ENCODE data around the gene PSD4.
A peak's percentile ranks its signal among the peaks of the same experiment; 100 is the strongest.

Gene PSD4

DNA sequence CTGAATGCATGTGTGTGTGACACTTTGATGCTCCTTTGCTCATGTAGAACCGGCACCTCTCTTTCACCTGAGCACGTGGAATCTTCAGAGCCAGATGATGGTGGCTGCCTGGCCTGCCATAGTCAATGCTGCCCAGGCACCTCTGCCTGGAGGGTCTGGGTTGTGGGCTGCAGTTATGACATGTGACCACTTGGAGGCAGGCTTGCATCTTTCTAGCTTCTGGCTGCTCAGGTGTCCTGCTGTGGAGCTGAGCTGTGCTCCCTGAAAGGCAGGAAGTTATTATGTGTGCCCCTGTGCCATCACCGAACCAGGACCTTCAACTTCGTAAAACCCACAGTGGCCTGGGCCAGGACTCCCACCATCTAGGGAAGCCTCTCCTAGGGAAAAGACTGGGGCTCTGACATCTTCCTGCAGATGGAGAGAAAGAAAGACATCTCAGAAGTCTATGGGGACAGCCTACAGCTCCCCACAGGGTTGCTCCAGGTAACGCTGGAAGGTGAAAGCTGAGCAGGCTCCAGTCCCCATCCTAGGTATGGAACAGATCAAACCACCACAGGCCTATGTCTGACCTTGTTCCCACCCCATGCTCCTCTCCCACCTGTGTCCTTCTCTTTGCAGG lies 30.2 kb downstream of the PSD4 start:
- H3K27me3 ChIP-seq (replicated peaks; ENCODE audit: insufficient read depth, low read length), result no peaks in the 10 kb centered on the region
- H3K9me3 ChIP-seq (replicated peaks; ENCODE audit: insufficient read depth, low read length), result no peaks in the 10 kb centered on the region
- 0 out of 2 replicates have a peak, but pooled peaks cover 2% of the 10 kb centered on the region for H3F3A ChIP-seq (ENCODE audit: insufficient read depth, low read length)
- no peaks in the 10 kb centered on the region for H3K9me2 ChIP-seq (replicated peaks; ENCODE audit: insufficient read depth, low read length)
- H2AFZ ChIP-seq (ENCODE audit: low read length), result no peak overlapping the region
- DNase-seq, result peak; percentile 74
- no peaks in the 10 kb centered on the region for H3K4me1 ChIP-seq (ENCODE audit: low read length)
- no peak overlapping the region for H3K4me3 ChIP-seq (ENCODE audit: low read length)
- H4K20me1 ChIP-seq (ENCODE audit: insufficient read depth, low read length), result no peaks in the 10 kb centered on the region
- H3K79me2 ChIP-seq (ENCODE audit: low read length), result no peaks in the 10 kb centered on the region
- no peak overlapping the region for H3K9ac ChIP-seq (ENCODE audit: low read length)
- no peaks in the 10 kb centered on the region; the same call in 1 of the 2 replicates for H3K36me3 ChIP-seq (replicated peaks; ENCODE audit: insufficient read depth, low read length)
- TF ChIP-seq EZH2phosphoT487 (IDR thresholded peaks at IDR 0.05; ENCODE audit: low read length) (no peak), EZH2 (optimal IDR thresholded peaks at IDR 0.05; ENCODE audit: low read depth, low read length) (no peak)
- TF ChIP-seq, protein P1, sequence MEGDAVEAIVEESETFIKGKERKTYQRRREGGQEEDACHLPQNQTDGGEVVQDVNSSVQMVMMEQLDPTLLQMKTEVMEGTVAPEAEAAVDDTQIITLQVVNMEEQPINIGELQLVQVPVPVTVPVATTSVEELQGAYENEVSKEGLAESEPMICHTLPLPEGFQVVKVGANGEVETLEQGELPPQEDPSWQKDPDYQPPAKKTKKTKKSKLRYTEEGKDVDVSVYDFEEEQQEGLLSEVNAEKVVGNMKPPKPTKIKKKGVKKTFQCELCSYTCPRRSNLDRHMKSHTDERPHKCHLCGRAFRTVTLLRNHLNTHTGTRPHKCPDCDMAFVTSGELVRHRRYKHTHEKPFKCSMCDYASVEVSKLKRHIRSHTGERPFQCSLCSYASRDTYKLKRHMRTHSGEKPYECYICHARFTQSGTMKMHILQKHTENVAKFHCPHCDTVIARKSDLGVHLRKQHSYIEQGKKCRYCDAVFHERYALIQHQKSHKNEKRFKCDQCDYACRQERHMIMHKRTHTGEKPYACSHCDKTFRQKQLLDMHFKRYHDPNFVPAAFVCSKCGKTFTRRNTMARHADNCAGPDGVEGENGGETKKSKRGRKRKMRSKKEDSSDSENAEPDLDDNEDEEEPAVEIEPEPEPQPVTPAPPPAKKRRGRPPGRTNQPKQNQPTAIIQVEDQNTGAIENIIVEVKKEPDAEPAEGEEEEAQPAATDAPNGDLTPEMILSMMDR (IDR thresholded peaks at IDR 0.05; ENCODE audit: low read length), result peak; percentile 81
- no peak overlapping the region for H3K27ac ChIP-seq (ENCODE audit: low read length)
- H3K4me2 ChIP-seq (ENCODE audit: low read depth, low read length), result no peak overlapping the region

- TF ChIP-seq EZH2 (optimal IDR thresholded peaks at IDR 0.05; ENCODE audit: low read depth, low read length), result no peak
- H3K4me1 ChIP-seq (ENCODE audit: low read length), result no peaks in the 10 kb centered on the region
These were observed 32.5 kb downstream of the PSD4 start for GRCh38 chr2:113206251-113206650.

GRCh38 chr2:113207021-113207420 lies 33.2 kb downstream of the PSD4 start:
- Histone ChIP-seq H4K20me1 (ENCODE audit: insufficient read depth, low read length) (no peaks in the 10 kb centered on the region), H3K79me2 (ENCODE audit: low read length) (no peaks in the 10 kb centered on the region), H3K4me1 (ENCODE audit: low read length) (no peaks in the 10 kb centered on the region), H3K4me3 (ENCODE audit: low read length) (no peak overlapping the region), H3K27me3 (replicated peaks; ENCODE audit: insufficient read depth, low read length) (no peaks in the 10 kb centered on the region), H3K36me3 (replicated peaks; ENCODE audit: insufficient read depth, low read length) (no peaks in the 10 kb centered on the region; the same call in 1 of the 2 replicates), H3K4me2 (ENCODE audit: low read depth, low read length) (no peak overlapping the region), H3K9me2 (replicated peaks; ENCODE audit: insufficient read depth, low read length) (no peaks in the 10 kb centered on the region), H2AFZ (ENCODE audit: low read length) (no peak overlapping the region), H3F3A (ENCODE audit: insufficient read depth, low read length) (0 out of 2 replicates have a peak, but pooled peaks cover 2% of the 10 kb centered on the region), H3K9me3 (replicated peaks; ENCODE audit: insufficient read depth, low read length) (no peaks in the 10 kb centered on the region), H3K27ac (ENCODE audit: low read length) (no peak overlapping the region), H3K9ac (ENCODE audit: low read length) (no peak overlapping the region)
- TF ChIP-seq, protein P1 (IDR thresholded peaks at IDR 0.05; ENCODE audit: low read length), result no peak
- TF ChIP-seq EZH2 (optimal IDR thresholded peaks at IDR 0.05; ENCODE audit: low read depth, low read length) (no peak), EZH2phosphoT487 (IDR thresholded peaks at IDR 0.05; ENCODE audit: low read length) (no peak)
- DNase-seq, result no peak

More at GRCh38 chr2:113206251-113206650, 32.5 kb downstream of the PSD4 start:
- Histone ChIP-seq H4K20me1 (ENCODE audit: insufficient read depth, low read length) (no peaks in the 10 kb centered on the region), H3K9ac (ENCODE audit: low read length) (no peak overlapping the region), H3K79me2 (ENCODE audit: low read length) (no peaks in the 10 kb centered on the region), H3K4me3 (ENCODE audit: low read length) (no peak overlapping the region), H3K4me2 (ENCODE audit: low read depth, low read length) (no peak overlapping the region), H3K36me3 (replicated peaks; ENCODE audit: insufficient read depth, low read length) (no peaks in the 10 kb centered on the region; the same call in 1 of the 2 replicates), H3K9me3 (replicated peaks; ENCODE audit: insufficient read depth, low read length) (no peaks in the 10 kb centered on the region), H3K27me3 (replicated peaks; ENCODE audit: insufficient read depth, low read length) (no peaks in the 10 kb centered on the region), H3K9me2 (replicated peaks; ENCODE audit: insufficient read depth, low read length) (no peaks in the 10 kb centered on the region), H3K27ac (ENCODE audit: low read length) (no peak overlapping the region), H2AFZ (ENCODE audit: low read length) (no peak overlapping the region), H3F3A (ENCODE audit: insufficient read depth, low read length) (0 out of 2 replicates have a peak, but pooled peaks cover 2% of the 10 kb centered on the region)
- DNase-seq, result no peak

DNA sequence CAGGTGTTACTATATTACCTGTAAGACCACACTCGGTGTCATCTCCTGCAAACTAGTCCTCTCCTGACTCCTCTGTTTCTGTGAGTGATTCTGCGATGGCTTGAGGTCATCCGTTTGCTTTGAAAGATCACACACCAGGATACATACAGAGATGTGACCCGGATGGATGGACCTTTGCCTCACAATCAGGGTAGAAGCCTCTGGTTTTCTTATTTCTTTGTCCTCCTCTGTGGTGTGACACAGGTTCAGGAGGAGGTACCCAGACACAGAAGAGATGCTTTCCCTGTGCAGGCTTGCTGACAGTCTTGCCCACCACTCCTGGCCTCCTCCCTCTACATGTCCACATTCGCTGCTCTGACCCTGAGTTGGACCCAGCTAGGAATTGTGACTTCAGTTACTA lies 34.6 kb downstream of the PSD4 start:
- H3K36me3 ChIP-seq (replicated peaks; ENCODE audit: insufficient read depth, low read length), result no peaks in the 10 kb centered on the region
- H3K79me2 ChIP-seq (ENCODE audit: low read length), result no peaks in the 10 kb centered on the region
- H3K4me3 ChIP-seq (ENCODE audit: low read length), result no peak overlapping the region
- no peak overlapping the region for H3K9ac ChIP-seq (ENCODE audit: low read length)
- no peak overlapping the region for H3K4me2 ChIP-seq (ENCODE audit: low read depth, low read length)
- TF ChIP-seq EZH2phosphoT487 (IDR thresholded peaks at IDR 0.05; ENCODE audit: low read length) (no peak), EZH2 (optimal IDR thresholded peaks at IDR 0.05; ENCODE audit: low read depth, low read length) (no peak)
- TF ChIP-seq, protein P1 (IDR thresholded peaks at IDR 0.05; ENCODE audit: low read length), result no peak
- H3K9me3 ChIP-seq (replicated peaks; ENCODE audit: insufficient read depth, low read length), result no peaks in the 10 kb centered on the region
- H4K20me1 ChIP-seq (ENCODE audit: insufficient read depth, low read length), result no peaks in the 10 kb centered on the region
- no peaks in the 10 kb centered on the region for H3F3A ChIP-seq (ENCODE audit: insufficient read depth, low read length)
- H2AFZ ChIP-seq (ENCODE audit: low read length), result no peak overlapping the region
- no peaks in the 10 kb centered on the region for H3K27me3 ChIP-seq (replicated peaks; ENCODE audit: insufficient read depth, low read length)
- no peaks in the 10 kb centered on the region for H3K4me1 ChIP-seq (ENCODE audit: low read length)
- H3K9me2 ChIP-seq (replicated peaks; ENCODE audit: insufficient read depth, low read length), result no peaks in the 10 kb centered on the region
- no peak for DNase-seq
- no peak overlapping the region for H3K27ac ChIP-seq (ENCODE audit: low read length)
